Transverse colon (tissue), 4 donors: ENCODE measurements around the gene MACROH2A2.

Experiments used
- CTCF ChIP-seq, 5 experiments: fragments of 200-600 bp in 3 of 5; fragments of 450-650 bp in 2 of 5; sonication (generic) in 3 of 5; IDR thresholded peaks; 1 replicate in 2 of 5; 2 replicates in 3 of 5; pipeline ENCODE4 v1.5.1; 2016 to 2017; ENCODE audit warnings: antibody characterized with exemption in 5 of 5, inconsistent platforms in 3 of 5, mild to moderate bottlenecking in 2 of 5, moderate library complexity in 1 of 5
- EP300 ChIP-seq: sonication (generic); formaldehyde crosslinking; IDR thresholded peaks from one replicate; pipeline ENCODE4 v1.6.1; 2017; ENCODE audit warnings: antibody characterized with exemption, low read depth
- POLR2A ChIP-seq: fragments of 450-650 bp; IDR thresholded peaks from one replicate; pipeline ENCODE4 v1.6.1; 2016; ENCODE audit warnings: antibody characterized with exemption, mild to moderate bottlenecking, moderate library complexity
- POLR2AphosphoS5 ChIP-seq, 3 donors: sonication (generic); formaldehyde crosslinking; IDR thresholded peaks; one replicate each; pipeline ENCODE4 v1.6.1; 2016; ENCODE audit warnings: antibody characterized with exemption in 3 of 3

DNA sequence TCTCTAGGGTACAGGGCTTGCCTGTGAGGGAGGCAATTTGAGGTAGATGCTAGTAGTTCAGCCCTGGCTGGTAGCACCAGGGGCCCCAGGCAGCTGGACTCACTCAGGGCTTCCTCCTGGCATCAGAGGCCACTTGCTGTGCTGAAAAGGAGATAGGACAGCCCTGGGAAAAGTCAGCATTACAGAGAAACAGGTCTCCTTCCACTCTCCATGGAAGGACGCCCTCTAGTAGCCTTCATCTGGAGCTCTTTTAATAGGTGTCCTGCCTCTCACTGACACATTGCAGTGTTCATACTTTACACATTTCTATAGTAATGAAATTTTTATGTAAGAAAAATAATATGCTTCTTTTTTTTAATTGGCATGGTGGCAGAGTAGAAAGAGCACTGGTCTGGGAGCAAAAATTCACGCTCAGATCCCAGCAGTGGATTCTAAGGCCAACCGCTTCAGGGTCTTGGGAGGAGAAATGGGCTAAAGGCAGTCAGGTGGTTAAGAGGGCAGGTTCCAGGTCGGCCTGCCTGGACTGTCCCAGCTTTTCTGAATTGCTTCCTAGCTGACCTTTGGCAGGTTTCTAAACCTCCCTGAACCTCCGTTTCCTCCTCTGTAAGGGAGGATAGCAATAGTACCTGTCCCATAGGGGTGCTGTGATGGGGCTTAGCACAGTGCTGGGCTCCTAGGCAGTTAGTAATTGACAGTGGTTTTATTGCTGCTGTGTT lies 44.2 kb downstream of the MACROH2A2 start:
- TF ChIP-seq POLR2AphosphoS5 (IDR thresholded peaks at IDR 0.05) (no peak), CTCF (IDR thresholded peaks at IDR 0.05) (no peak), POLR2A (no peak), EP300 (no peak)
